CD4-positive, alpha-beta T cell treated with Interleukin-6 at 100 ng/mL for 8 hours (primary cell): ENCODE data around the gene PKDCC.
"Not testable (repeated sequence)": the region's sequence is repeated elsewhere in the genome, so short reads cannot be mapped to it uniquely, and the experiment has no call there.

ENCODE experiments used
- DNase-seq: peaks from one replicate; pipeline ENCODE4 v3.0.0-alpha.2; 2020; ENCODE audit warnings: mixed read lengths, low spot score

The PKDCC gene

DNA sequence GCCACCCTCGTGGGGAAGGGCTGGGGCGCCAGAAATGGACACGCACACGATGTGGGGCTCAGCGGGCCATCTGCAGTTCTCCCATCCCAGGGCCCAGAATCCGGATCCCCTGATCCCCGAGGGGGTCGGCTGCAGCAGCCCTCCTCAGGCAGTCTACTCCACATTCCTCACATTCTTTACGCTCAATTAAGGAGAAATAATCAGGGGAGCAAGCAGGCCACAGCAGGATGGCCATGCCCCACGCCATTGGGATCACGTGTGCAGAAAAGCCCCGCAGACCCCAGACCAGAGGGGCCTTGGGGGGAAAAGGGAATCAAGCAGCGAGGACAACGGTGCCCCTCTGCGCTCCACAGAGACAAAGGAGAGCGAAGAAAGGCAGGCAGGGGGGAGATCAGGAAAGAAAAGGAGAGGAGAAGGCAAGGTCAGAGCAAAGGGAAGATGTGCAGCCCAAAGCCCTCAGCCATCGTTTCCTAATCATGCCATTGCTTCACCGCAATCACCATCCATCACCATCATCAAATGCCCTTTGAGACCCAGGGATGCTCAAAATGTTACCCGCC lies 17.5 kb upstream of the PKDCC start:
- no peak for DNase-seq

GRCh38 chr2:42030829-42031228 lies 17.0 kb upstream of the PKDCC start:
- no peak for DNase-seq

GRCh38 chr2:42031281-42032223 lies 16.3 kb upstream of the PKDCC start:
- DNase-seq, result no peak

DNA sequence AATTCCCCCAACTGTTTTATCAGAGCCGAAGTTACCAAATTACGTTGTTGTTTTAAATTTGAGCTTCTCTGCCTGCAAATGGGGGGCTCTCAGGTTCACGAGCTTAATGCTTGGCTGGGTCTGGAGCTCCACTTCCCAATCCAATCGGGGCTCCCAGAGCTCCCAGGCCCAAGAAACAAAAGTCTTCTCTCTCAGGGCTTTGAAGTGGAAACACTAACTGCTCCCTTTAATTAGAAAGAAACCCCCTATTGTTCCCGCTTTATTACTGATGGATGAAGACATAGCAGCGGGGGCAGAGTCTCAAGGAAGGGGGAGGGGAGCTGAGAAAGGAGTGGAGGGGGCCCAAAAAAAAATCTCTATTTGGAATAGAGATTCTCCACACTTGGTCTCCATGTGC lies 15.6 kb upstream of the PKDCC start:
- no peak for DNase-seq

DNA sequence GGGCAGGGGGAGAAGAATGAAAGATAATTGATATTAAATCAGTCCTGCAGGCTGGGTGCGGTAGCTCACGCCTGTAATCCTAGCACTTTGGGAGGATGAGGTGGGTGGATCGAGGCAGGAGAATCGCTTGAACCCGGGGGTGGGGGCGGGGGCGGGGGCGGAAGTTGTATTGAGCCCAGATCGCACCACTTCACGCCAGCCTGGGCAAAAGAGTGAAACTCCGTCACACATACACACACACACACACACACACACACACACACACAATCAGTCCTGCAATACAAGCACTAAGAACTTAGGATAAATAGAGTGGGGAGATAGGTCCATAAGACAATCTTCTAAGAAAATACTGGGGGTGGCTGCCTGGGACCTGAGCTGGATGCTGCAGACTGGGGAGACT lies 15.1 kb upstream of the PKDCC start:
- DNase-seq, result no peak

- not testable (repeated sequence) for DNase-seq
These were observed 13.7 kb upstream of the PKDCC start for GRCh38 chr2:42034096-42034495.

GRCh38 chr2:42035241-42035640 lies 12.6 kb upstream of the PKDCC start:
- DNase-seq, result no peak

DNA sequence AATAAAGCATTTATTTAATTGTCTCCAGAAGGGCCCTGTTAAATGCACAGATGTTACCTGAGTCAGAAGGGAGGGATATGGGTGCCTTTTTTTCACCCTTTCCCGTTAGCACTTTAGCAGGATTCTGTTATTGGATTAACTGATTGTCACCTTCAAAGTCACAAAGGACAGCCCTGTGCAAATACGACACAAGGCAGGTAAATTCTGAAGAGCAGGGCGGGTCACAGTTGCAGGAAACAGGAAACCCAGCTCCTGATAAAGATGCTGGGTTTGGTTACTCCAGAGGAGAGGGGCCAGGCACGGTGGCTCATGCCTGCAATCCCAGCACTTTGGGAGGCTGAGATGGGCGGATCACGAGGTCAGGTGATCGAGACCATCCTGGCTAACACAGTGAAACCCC lies 11.4 kb upstream of the PKDCC start:
- no peak for DNase-seq

- DNase-seq, result no peak
These were observed 10.9 kb upstream of the PKDCC start for GRCh38 chr2:42036940-42037339.

- no peak for DNase-seq
These were observed 7.1 kb upstream of the PKDCC start for GRCh38 chr2:42040643-42041278.

DNA sequence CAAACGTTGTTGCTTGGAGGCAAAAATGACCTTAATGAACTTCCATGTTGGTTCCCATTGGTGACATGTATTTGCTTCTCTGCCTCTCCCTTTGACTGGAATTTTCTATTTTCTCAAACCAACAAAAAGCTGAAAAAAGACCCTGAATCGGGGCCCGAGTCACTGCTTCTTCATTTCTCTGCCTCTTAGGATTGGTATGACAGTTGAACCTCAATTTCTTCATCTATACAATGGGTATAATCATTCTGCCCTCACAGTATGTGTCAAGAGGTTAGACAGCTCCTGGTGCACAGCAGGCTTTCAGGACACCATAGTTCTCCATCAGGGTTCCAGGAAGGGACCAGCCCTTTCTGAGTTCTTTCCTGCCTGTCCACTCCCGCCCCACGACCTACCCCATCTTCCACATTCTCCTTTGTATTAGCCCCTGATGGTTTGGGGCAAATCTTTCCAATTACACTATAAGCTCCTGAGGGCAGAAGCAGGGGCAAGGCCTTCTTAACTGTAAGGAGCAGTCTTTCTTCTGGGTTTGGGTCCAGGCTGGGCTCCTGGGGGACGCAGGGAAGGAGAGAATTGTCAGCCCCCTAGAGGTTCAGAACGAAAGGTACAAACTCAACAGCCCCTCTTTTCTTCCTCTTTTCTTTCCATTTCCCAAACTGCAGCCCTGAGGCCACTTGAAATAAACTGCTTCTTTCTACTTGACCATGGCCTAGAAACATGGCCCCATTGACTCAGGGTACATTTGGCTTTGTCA lies 6.3 kb upstream of the PKDCC start:
- DNase-seq, result no peak

DNA sequence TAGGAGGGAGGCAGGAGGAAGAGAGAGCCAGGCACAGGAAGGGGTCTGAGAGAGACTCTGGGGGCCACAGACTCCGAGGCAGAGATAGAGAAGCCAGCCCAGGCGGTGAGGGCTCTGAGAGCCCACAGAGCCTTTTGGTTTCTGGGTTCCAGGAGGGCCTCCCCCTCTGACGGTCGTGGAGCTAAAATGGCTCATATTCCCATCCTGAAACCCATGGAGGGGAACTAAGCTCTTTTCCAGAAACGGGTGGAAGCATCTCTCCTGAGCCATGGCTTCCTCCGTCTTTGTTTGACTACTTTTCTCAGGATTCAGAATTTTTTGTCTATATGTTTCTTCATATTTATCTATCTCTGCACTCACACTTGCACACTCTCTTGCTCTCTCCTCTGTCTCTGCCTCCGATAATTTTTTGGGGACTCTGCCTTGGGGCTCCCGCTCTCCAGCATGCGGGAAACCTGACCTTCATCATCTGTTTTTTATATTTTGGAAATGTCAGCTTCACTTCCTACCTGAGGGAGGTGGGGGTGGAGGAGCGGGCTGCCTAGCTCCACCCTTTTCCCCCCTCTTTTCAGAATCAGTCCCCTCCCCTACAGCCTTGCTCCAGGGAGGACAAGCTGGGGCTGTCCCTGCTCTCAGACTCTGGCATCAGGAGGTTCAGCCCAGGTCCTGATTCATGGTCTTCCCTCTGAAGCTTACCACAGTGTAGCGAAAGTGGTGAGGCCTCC lies 5.0 kb upstream of the PKDCC start:
- DNase-seq, result no peak

DNA sequence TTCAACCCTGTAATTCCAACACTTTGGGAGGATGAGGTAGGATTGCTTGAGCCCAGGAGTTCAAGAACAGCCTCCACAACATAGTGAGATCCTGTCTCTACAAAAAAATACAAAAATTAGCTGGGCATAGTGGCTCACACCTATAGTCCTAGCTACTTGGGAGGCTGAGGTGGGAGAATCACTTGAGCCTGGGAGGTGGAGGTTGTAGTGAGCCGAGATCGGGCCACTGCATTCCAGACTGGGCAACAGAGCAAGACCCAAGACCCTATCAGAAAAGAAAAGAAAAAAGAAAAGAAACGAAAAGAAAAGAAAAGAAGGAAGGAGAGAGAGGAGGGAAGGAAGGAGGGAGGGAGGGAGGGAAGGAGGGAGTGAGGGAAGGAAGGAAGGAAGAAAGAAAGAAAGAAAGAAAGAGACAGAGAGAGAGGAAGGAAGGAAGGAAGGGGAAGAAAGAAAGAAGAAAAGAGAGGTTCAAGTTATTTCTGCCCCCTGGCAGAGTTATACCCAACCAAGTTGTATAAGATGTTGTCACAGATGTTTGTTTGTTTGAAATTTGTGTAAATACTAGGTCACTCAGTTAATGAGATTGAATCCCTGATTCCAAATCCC lies 3.9 kb upstream of the PKDCC start:
- no peak for DNase-seq

GRCh38 chr2:42044939-42045338 lies 2.9 kb upstream of the PKDCC start:
- DNase-seq, result no peak

- DNase-seq, result no peak
These were observed 2.5 kb upstream of the PKDCC start for GRCh38 chr2:42045352-42045751.

DNA sequence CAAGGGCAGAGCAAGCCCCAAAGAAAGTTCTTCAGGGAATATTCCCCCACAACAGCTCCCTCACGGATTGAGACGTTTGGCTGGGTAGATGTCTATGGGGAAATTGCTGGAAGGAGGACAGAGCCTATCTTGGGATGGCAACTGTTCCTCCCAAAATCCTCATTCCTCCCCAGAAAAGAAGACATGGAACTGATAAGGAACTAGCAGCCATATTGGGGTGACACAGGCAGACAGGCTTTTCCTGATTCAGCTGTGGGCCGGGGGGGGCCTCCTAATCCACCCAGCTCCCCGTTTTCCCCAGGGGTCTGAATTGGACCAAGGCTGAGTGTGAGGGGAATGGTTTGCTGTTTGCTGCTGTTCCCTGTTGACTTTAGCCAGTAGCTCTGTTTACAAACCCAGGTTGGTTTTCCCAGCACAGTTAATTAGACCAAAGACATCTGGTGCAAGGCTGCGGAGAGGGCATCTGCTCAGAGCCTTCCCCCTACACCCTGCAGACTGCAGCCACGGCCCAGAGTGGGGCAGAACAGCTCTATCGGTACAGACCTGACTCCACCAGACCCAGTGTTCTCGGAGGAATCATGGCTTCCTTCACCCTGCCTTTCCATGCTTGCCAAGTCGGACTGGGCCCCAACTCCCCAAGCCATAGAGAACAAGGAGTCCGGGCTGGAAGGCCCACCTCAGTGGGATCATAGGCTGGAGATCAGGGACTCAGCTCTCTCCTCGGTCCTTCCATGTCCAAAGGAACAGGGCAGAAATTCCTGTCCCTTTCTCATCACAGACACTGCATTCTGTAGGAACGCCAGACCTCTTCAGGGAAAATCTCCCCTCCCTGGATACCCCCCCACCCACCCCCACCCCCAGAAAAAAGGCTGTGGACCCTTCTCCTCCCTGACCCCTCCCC lies 1.7 kb upstream of the PKDCC start:
- no peak for DNase-seq

DNA sequence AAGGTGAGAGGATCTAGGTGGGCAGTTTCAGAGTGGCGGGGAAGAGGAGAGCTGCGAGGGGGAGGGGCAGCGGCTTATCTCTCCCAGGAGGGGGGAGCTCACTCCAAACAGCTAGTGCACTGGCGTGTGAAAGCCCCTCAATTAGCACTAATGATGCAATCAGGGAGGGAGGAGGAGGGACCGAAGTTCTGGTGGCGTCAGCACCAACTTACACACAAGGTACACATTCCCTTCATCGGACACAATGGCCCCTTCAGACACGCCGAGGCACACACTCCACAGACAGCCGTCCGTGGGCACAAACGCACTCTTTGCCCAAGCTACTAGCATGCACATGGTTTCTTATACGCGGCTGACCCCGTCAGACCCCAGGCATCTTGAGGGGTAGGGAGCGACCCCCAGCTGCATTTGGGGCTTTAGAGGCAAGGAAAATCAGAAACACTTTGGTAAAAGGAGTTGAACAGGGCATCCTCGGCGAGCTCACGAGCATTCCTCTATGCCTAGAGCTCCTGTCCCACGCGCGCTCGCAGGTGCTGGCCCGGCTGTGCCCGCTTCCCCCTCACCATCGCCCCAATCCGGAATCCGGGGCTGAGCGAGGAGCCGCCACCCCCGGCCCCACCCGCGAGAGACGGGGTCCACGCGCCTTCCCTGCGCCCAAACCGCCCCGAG lies 868 bp upstream of the PKDCC start:
- no peak for DNase-seq

- no peak for DNase-seq
These were observed 739 bp downstream of the PKDCC start for GRCh38 chr2:42048299-42049220.
